ENCODE data around the gene SLC4A4. TPM values are rescaled to one million over a fixed set of nuclear protein-coding genes. Genes with fewer than 3 reads are reported as not detected.

SLC4A4 gene
- total and polyA plus RNA-seq, 9 donors = 0.23 to 8.3 (median 1.4) TPM

DNA sequence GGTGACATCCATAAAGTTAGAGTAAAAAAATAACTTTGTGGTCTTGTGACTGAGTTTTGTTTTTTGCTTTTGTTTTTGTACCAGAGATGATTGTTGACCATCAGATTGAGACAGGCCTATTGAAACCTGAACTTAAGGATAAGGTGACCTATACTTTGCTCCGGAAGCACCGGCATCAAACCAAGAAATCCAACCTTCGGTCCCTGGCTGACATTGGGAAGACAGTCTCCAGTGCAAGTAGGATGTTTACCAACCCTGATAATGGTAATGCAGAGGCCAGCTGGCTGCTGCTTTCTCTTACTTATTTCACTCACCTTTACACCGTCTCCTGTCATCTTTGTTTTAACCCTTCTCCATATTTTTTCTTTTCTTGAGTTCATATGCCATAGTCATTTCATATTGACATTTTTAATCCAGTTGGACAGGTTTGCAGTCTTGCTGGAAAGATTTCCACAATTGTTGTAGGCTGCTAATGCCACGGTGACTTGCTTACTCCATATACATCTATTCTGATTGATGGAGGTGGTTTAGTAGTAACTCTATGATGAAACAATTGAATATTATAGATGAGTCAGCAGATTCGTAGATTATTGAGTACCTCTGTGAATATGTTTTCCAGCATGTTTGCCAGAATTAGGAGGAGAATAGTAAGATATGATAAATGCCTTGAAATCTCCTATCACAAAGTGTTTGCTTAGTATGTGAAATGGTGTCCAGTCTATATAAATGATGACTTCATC is 18.3 kb downstream of the SLC4A4 start:
- DNase-seq = no peak
- Histone ChIP-seq H3K9me3 (no peaks in the 10 kb centered on the region), H3K27me3 (no peaks in the 10 kb centered on the region), H3K4me3 (no peak overlapping the region), H3K27ac (no peak overlapping the region), H3K4me1 (ENCODE audit: insufficient read depth) (no peaks in the 10 kb centered on the region), H3K36me3 (no peaks in the 10 kb centered on the region)
- intact Hi-C loops (cut with DNase I) = no loop called here
- WGBS, 3 donors = 90 to 95% (median 92%) methylated on average over 6 of the region's 6 CpGs
- TF ChIP-seq, protein P1, sequence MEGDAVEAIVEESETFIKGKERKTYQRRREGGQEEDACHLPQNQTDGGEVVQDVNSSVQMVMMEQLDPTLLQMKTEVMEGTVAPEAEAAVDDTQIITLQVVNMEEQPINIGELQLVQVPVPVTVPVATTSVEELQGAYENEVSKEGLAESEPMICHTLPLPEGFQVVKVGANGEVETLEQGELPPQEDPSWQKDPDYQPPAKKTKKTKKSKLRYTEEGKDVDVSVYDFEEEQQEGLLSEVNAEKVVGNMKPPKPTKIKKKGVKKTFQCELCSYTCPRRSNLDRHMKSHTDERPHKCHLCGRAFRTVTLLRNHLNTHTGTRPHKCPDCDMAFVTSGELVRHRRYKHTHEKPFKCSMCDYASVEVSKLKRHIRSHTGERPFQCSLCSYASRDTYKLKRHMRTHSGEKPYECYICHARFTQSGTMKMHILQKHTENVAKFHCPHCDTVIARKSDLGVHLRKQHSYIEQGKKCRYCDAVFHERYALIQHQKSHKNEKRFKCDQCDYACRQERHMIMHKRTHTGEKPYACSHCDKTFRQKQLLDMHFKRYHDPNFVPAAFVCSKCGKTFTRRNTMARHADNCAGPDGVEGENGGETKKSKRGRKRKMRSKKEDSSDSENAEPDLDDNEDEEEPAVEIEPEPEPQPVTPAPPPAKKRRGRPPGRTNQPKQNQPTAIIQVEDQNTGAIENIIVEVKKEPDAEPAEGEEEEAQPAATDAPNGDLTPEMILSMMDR (IDR thresholded peaks at IDR 0.05) = no peak
- TF ChIP-seq POLR2A (IDR thresholded peaks at IDR 0.05) = no peak
- TF ChIP-seq EP300 (IDR thresholded peaks at IDR 0.05) = no peak

DNA sequence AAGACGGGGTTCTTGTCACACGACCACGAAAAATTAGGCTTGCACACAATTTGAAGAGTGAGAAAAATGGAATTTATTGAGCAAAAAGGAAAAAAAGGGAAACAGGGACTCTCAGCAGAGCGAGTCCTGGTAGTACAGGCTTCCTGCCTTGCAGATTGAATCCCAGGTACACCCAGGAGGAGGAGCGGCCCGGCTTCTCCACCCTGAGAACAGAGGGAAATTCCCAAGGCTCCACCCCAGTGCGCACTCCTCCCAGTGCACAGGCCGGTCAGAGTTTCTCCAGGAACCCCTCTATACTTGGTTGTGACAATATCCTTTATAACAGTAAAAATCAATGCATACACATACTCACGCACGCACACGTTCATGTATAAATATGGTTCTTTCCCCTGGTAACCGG is 22.0 kb downstream of the SLC4A4 start:
- Histone ChIP-seq H3K4me3 (no peak overlapping the region), H3K27me3 (no peaks in the 10 kb centered on the region), H3K36me3 (no peaks in the 10 kb centered on the region), H3K9me3 (no peaks in the 10 kb centered on the region), H3K4me1 (ENCODE audit: insufficient read depth) (no peaks in the 10 kb centered on the region), H3K27ac (no peak overlapping the region)
- intact Hi-C loops (cut with DNase I) = loop anchor here in 1 of 4 donors (2.0 kb wide), 1 partner anchor 22 kb away; no protein-coding TSS in a partner anchor
- TF ChIP-seq, protein P1 (IDR thresholded peaks at IDR 0.05) = no peak
- TF ChIP-seq EP300 (IDR thresholded peaks at IDR 0.05) (no peak), POLR2A (IDR thresholded peaks at IDR 0.05) (no peak)
- DNase-seq = no peak
- WGBS, 3 donors = 92 to 93% (median 92%) methylated on average over 12 of the region's 12 CpGs

DNA sequence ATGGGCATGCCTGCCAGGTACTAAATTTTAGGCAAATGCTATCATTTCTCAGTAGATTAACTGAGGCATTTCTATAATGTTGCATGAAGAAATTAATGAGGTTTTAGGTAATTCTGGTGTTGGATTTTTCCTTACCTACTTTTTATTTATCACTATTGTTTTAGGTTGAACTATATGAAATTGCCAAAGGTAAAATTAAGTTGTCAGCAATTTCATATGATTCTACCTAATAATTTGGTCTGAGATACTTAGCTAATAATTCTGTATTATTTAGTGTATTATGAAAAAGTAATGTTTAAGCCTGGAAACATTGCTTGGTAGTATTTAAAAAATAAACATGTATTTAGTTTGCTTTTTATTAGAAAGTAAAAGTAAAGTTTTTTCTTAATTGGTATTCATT is 22.7 kb downstream of the SLC4A4 start:
- no peaks in the 10 kb centered on the region for H3K9me3 ChIP-seq
- H3K27me3 ChIP-seq = no peaks in the 10 kb centered on the region
- intact Hi-C loops (cut with DNase I) = loop anchor here in 1 of 4 donors (2.0 kb wide), 1 partner anchor 21 kb away; no protein-coding TSS in a partner anchor
- TF ChIP-seq POLR2A (IDR thresholded peaks at IDR 0.05) (no peak), EP300 (IDR thresholded peaks at IDR 0.05) (no peak)
- TF ChIP-seq, protein P1 (IDR thresholded peaks at IDR 0.05) = no peak
- H3K4me3 ChIP-seq = no peak overlapping the region
- H3K36me3 ChIP-seq = no peaks in the 10 kb centered on the region
- DNase-seq = no peak
- no peaks in the 10 kb centered on the region for H3K4me1 ChIP-seq (ENCODE audit: insufficient read depth)
- H3K27ac ChIP-seq = no peak overlapping the region

DNA sequence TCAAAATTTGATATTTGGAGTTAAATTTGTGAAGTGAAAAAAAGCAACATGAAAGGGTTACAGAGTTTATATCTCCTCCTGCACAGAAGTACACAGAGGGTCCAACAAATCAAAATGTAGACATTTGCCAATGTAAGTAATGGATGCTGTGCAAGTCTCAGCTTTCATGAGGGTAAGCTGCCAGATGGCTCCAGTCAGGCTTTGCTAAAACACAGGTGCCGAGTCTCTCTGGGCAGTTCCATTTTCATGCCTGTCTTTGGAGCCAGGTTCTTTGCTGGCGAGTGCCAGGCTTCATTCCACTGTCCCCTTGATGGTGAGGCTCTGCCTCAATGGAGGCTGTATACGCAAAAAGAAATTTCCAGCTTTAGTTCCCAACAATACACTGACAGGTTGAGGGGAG is 27.9 kb downstream of the SLC4A4 start:
- no peaks in the 10 kb centered on the region for H3K4me1 ChIP-seq (ENCODE audit: insufficient read depth)
- no peaks in the 10 kb centered on the region for H3K9me3 ChIP-seq
- intact Hi-C loops (cut with DNase I) = no loop called here

More for the DNA sequence above, 27.9 kb downstream of the SLC4A4 start:
- Histone ChIP-seq H3K36me3 (no peaks in the 10 kb centered on the region), H3K4me3 (no peak overlapping the region), H3K27ac (no peak overlapping the region), H3K27me3 (no peaks in the 10 kb centered on the region)
- DNase-seq = no peak
- TF ChIP-seq POLR2A (IDR thresholded peaks at IDR 0.05) (no peak), EP300 (IDR thresholded peaks at IDR 0.05) (no peak)
- TF ChIP-seq, protein P1 (IDR thresholded peaks at IDR 0.05) = no peak
- 76 to 89% (median 88%) methylated on average over 3 of the region's 3 CpGs for WGBS, 3 donors
